NCI-H128 (cell line): ENCODE results near the gene CHM.
"Not testable (repeated sequence)": the region's sequence is repeated elsewhere in the genome, so short reads cannot be mapped to it uniquely, and the experiment has no call there.

Source experiments
- DNase-seq: peaks from one replicate; lab custom pipeline; 2025; ENCODE audit not compliant: unreplicated experiment; lab: John Stamatoyannopoulos, UW

Gene CHM, protein sequence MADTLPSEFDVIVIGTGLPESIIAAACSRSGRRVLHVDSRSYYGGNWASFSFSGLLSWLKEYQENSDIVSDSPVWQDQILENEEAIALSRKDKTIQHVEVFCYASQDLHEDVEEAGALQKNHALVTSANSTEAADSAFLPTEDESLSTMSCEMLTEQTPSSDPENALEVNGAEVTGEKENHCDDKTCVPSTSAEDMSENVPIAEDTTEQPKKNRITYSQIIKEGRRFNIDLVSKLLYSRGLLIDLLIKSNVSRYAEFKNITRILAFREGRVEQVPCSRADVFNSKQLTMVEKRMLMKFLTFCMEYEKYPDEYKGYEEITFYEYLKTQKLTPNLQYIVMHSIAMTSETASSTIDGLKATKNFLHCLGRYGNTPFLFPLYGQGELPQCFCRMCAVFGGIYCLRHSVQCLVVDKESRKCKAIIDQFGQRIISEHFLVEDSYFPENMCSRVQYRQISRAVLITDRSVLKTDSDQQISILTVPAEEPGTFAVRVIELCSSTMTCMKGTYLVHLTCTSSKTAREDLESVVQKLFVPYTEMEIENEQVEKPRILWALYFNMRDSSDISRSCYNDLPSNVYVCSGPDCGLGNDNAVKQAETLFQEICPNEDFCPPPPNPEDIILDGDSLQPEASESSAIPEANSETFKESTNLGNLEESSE

GRCh38 chrX:86047174-86047935 lies at the start of gene CHM:
Gene CHM, minus strand, starts transcription at chrX:86047558. Its CDS starts 26 bp downstream, at chrX:86047532.
- DNase-seq, result no peak

- no peak for DNase-seq
Observed at GRCh38 chrX:86078650-86079049, 31.3 kb upstream of the CHM start.

DNA sequence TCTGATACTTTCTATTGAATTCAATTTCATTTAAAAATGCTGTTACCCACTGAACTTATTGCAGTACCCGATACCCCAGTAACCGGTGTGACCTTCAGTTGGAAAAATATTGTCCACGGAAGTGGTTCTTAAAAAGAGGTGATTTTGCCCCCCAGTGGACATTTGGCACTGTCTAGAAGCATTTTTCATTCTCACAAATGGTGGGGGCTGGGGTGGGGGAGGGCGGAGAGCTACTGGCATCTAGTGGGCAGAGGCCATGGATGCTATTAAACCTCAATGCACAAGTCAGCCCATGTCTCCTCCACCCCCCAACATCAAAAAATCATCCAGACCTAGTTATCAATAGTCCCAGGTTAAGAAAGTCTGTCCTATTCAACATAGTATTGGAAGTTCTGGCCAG lies 19.6 kb upstream of the CHM start:
- DNase-seq, result no peak

DNA sequence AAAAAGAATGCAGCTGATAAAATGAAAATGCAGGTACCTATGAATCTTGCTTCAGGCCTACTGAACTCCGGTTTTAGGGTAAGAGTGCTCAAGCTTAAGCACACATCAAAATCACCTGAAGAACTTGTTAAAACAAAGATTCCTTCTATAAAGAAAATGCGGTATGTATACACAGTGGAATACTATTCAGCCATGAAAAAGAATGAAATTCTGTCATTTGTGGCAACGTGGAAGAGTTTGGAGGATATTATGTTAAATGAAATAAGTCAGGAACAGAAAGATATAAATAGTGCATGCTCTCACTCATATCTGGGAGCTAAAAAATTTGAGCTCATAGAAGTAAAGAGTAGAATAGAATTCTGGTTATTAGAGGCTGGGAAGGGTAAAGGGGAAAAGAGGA lies 14.0 kb upstream of the CHM start:
- DNase-seq, result no peak

- no peak for DNase-seq
Observed at GRCh38 chrX:86051741-86052140, 4.4 kb upstream of the CHM start.

- no peak for DNase-seq
Observed at GRCh38 chrX:86047936-86048280, 550 bp upstream of the CHM start.

GRCh38 chrX:86044216-86044615 lies 3.1 kb downstream of the CHM start:
- DNase-seq, result no peak

GRCh38 chrX:86039625-86040568 lies 7.5 kb downstream of the CHM start:
- DNase-seq, result no peak

GRCh38 chrX:86033385-86033784 lies 14.0 kb downstream of the CHM start:
- no peak for DNase-seq

- no peak for DNase-seq
Observed at GRCh38 chrX:86028681-86029080, 18.7 kb downstream of the CHM start.

DNA sequence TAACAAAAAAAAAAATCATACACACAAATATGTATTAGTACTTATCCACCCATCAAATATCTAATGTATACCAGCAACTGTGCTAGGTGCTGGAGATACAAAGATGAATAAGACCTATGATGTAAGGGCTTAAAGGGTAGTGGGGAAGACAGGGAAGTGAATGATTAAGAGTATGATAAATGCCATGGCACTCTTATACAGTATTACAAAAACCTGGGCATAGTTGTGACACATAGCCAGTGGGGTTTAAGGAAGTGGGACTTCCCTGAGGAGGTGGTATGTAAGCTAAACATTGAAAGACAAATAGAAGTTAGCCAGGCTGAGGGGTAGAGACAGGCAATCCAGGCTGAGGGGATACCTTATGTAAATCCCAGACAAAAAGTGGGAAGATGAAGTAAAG lies 23.5 kb downstream of the CHM start:
- DNase-seq, result no peak

GRCh38 chrX:86021652-86022289 lies 25.6 kb downstream of the CHM start:
- DNase-seq, result no peak

DNA sequence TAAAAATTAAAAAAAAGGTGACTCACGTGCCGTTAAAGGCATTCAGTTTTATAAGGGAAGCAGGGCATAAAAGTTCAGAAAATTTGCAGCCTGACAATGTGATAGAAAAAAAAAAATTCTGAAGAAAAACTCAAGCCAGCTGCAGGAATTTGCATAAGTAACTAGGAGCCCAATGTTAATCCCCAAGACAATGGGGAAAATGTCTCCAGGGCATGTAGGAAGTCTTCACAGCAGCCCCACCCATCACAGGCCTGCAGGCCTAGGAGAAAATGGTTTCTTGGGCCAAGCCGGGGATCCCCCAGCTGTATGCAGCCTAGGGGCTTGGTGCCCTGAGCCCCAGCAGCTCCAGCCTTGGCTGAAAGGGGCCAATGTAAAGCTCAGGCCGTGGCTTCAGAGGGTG lies 31.2 kb downstream of the CHM start:
- no peak for DNase-seq

GRCh38 chrX:86014959-86015358 lies 32.4 kb downstream of the CHM start:
- not testable (repeated sequence) for DNase-seq

GRCh38 chrX:86014421-86014820 lies 32.9 kb downstream of the CHM start:
- DNase-seq, result no peak

- no peak for DNase-seq
Observed at GRCh38 chrX:86013792-86014191, 33.6 kb downstream of the CHM start.

- no peak for DNase-seq
Observed at GRCh38 chrX:86012188-86012587, 35.2 kb downstream of the CHM start.

GRCh38 chrX:86009803-86010202 lies 37.6 kb downstream of the CHM start:
- not testable (repeated sequence) for DNase-seq

DNA sequence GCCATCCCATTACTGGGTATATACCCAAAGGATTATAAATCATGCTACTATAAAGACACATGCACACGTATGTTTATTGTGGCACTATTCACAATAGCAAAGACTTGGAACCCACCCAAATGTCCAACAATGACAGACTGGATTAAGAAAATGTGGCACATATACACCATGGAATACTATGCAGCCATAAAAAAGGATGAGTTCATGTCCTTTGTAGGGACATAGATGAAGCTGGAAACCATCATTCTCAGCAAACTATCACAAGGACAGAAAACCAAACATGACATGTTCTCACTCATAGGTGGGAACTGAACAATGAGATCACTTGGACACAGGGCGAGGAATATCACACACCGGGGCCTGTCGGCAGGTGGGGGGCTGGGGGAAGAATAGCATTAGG lies 39.5 kb downstream of the CHM start:
- DNase-seq, result not testable (repeated sequence)
